ENCODE data around the gene TMTC1. TPM values are rescaled to one million over a fixed set of nuclear protein-coding genes. Genes with fewer than 3 reads are reported as not detected.

The TMTC1 gene
- total RNA-seq, 4 donors from 2014 or later: 83.9 to 169 (median 96.9) TPM

DNA sequence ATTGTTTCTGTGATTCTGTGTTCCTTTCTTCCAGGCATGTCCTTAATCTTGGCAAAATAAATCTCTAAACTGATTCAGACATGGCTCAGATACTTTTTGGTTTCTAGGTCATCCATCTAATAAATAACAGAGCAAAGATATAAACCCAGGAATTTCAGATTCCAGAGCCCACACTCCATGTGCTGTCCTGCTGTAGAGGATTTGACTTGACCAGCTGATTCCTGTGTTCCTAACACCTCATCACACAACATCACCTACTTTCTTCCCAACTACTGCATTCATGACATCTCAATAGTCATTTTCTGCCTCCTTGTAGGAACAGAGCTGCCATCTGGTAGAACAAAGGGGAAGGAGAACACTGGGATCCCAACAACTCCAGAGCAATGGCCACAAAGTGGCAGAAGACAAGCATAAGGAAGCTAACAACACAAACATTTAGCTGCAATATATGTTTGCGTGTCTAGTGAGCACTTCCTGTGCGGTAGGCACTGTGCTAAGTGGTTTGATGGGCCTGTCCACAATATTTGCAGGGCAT lies 194.4 kb downstream of the TMTC1 start:
- DNase-seq (ENCODE audit: low spot score) (no peak), ATAC-seq (ENCODE audit: low FRiP score) (no peak)
- no peak for TF ChIP-seq CTCF (IDR thresholded peaks at IDR 0.05)

DNA sequence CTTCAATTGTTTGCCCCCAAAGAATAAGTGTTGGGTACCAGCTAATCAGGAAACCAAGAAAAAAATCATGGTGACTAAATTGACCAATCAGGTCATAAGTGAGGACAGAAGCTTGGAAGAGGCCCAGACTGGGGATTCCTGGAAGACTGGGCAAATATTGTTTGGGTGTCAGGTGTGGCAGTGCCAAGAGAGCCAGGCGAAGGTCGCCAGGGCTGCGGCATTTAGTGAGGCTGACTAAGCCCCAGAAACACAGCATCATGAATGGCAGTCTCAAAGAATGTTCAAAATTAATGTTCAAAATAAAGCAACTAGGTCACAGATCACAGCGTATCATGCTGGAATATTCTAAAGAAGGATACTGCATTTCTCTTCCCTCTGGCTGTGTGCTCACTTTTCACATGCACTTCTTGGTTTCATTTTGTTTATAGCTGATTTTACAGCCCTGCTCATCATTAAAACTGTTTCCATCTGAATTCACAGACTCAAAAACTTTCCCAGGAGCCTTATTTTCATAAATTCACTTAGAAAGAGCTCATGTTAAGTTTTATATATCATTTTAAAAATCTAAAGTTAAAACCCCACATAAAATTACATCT lies 201.0 kb downstream of the TMTC1 start:
- ATAC-seq (ENCODE audit: low FRiP score): no peak
- DNase-seq (ENCODE audit: low spot score): no peak
- no peak for TF ChIP-seq CTCF (IDR thresholded peaks at IDR 0.05)

DNA sequence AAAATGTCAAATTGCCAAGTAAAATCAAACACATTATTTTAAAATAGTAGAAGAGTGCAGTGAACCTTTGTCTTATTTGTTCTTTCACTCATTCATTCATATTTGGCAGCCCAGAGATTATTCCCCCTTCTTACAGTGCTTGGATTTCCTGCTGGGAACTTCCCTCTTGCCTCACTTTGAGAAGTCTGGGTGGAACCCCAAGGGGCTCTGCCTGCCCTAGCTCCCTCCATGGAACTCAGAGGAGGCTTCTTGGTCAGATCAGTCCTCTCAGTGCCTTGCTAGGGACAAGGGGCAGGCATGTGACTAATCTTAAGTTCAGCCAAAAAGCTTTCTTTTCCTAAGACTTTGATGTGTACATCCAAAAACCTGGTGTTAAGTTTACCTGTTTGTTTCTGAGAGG lies 201.6 kb downstream of the TMTC1 start:
- TF ChIP-seq CTCF (IDR thresholded peaks at IDR 0.05): no peak
- ATAC-seq (ENCODE audit: low FRiP score): no peak
- DNase-seq (ENCODE audit: low spot score): no peak

DNA sequence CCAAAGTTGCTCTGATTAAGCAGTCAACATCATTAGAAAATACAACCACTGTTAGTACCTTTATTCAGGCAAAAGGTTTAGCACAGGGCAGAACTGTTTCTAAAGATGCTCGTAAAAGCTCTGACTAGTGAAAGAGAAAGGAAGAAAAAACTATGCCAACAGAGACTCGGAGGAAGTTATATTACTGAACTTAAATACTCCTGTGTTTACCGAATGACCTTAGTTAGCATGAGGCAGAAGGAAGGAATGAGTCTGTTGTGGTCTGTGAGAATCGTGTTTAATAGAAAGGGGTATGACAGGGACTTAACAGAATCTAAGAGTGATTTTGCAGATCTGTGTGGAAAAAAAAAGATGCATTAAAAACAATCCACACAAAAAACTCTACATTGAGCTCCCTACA lies 202.1 kb downstream of the TMTC1 start:
- ATAC-seq (ENCODE audit: low FRiP score) (no peak), DNase-seq (ENCODE audit: low spot score) (no peak)
- TF ChIP-seq CTCF (IDR thresholded peaks at IDR 0.05): no peak

GRCh38 chr12:29580971-29581370 lies 202.8 kb downstream of the TMTC1 start:
- TF ChIP-seq CTCF (IDR thresholded peaks at IDR 0.05): no peak
- DNase-seq (ENCODE audit: low spot score): no peak

GRCh38 chr12:29578731-29579130 lies 205.0 kb downstream of the TMTC1 start:
- TF ChIP-seq CTCF (IDR thresholded peaks at IDR 0.05): no peak
- ATAC-seq (ENCODE audit: low FRiP score): no peak
- no peak for DNase-seq (ENCODE audit: low spot score)

More at GRCh38 chr12:29580971-29581370, 202.8 kb downstream of the TMTC1 start:
- no peak for ATAC-seq (ENCODE audit: low FRiP score)

DNA sequence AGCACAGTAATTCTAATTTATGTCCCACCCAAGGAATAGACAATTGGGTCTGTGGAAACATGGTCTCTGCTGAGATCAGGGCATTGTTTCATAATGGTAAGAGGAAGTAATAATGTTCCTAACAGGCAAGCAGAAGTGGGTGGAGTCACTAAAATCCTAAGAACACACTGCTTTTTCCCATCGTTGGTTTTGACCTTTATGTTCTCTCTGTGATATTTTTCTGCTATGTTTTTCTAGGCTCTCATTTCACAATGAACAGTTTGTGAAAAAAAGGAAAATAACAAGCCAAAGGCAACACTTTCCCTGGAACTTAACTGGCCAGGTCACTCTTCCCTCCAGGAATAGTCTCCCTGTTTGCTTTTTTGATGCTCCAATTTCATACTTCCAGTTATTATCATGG lies 205.7 kb downstream of the TMTC1 start:
- DNase-seq (ENCODE audit: low spot score) (no peak), ATAC-seq (ENCODE audit: low FRiP score) (no peak)
- TF ChIP-seq CTCF (IDR thresholded peaks at IDR 0.05): no peak

Measured in omental fat pad (tissue), 4 donors.